Tongue (tissue), 3 donors: ENCODE data around the gene UCHL1. TPM values are rescaled to one million over a fixed set of nuclear protein-coding genes. Genes with fewer than 3 reads are reported as not detected.
"Not testable (repeated sequence)": the region's sequence is repeated elsewhere in the genome, so short reads cannot be mapped to it uniquely, and the experiment has no call there.

Experiments
- DNase-seq: peaks from one replicate; pipeline ENCODE4 v3.0.0-alpha.2; 2015
- small RNA-seq: library from RNA; depleted of rRNA; stranded (forward); fragments of <200 nt; gene quantifications from one replicate; pipeline ENCODE3, GENCODE V24; 2014; ENCODE audit warnings: low replicate concordance
- total RNA-seq: library from RNA; depleted of rRNA; stranded (reverse); fragments of >200 nt; gene quantifications from one replicate; pipeline ENCODE4 v1.2.3, GENCODE V29; 2014

Gene UCHL1
- total RNA-seq, 1 donor from 2014 or later = 32.9 TPM

GRCh38 chr4:41294445-41295062, 37.8 kb downstream of the UCHL1 start:
- DNase-seq = no peak

- DNase-seq = no peak
These were observed 40.3 kb downstream of the UCHL1 start for GRCh38 chr4:41296995-41297394.

GRCh38 chr4:41297832-41298231, 41.1 kb downstream of the UCHL1 start:
- DNase-seq = no peak

GRCh38 chr4:41299486-41299885, 42.8 kb downstream of the UCHL1 start:
- no peak for DNase-seq

GRCh38 chr4:41301137-41301536, 44.4 kb downstream of the UCHL1 start:
- DNase-seq = no peak

DNA sequence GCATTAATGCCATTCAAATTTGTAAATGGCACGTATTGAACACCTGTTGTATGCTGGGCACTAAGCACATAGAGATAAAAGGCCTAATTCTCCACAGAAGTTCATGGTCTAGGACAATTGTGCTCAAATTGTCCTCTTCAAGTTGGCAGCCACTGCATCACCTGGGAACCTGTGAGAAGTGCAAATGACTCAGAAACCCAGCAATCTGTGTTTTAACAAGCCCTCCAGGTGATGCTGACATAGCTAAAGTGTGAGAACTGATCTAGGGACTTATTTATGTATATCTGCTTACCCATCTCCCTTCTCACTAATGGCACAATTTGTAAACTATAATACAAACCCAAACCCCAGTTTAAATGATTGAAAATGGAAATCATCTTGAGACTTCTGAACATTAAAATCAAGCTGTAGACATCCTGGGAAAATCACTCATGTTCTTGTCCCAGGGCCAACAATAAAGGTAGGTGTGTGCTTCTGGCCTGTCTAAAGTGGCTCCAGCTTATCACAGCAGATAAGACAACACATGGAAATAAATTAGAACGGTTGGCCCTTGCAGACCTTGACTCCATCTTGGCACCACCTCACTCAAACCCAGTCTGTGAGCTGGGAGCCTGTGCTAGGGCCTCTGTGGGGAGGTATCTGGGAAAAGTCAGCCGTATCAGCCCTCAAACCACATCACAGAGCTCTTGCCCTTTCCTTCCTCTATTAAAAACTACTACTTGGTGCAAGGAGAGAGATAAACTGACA, 46.8 kb downstream of the UCHL1 start:
- DNase-seq = no peak

DNA sequence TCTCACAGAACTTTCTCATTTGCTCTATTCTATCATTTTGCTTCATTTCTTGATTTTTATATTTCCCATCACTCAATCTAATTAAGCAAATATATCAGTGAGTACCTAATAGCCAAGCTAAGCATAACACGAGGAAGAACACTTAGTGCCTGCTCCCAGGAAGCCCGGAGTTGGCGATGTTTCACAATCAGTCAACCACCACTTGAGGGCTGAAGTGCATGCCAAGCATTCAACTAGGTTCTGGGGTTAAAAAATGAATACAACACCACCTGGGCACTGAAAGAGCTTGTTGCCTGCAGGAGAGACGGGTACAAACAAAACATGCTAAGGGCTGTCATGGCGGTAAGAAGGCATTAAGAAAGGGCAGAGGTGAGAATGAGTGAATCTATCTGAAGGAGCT, 47.5 kb downstream of the UCHL1 start:
- no peak for DNase-seq

- DNase-seq = peak; percentile 87
These were observed 48.7 kb downstream of the UCHL1 start for GRCh38 chr4:41305476-41305875.

- no peak for DNase-seq
These were observed 50.9 kb downstream of the UCHL1 start for GRCh38 chr4:41307638-41308037.

DNA sequence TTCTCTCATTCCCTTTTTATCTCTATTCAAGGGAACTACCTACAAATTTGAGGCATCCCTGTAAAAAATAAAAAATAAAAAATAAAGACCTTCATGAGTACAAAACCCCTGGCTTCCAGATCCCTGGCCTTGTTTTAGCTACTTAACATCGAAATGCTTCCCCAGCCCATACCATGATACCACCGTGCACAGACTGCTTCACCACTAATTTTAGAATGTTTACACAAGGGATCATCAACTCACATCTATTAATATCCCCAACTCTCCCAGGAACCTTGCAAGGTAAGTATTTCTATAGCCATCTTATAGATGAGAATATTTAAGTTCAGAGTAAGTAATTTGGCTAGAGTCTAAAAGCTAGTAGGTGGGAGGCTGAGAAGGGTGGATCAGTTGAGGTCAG, 51.7 kb downstream of the UCHL1 start:
- DNase-seq = no peak

GRCh38 chr4:41315426-41315825, 58.7 kb downstream of the UCHL1 start:
- not testable (repeated sequence) for DNase-seq

GRCh38 chr4:41315862-41316261, 59.1 kb downstream of the UCHL1 start:
- no peak for DNase-seq

Small RNAs within 50 kb of the gene (small RNA-seq; reads per million reads assigned to genes)
- not detected for gene RF00019

Other genes starting within 250 kb of the UCHL1 start
- gene APBB2, start 42.4 kb upstream of the UCHL1 start, total RNA-seq = 80.0 TPM